Ammon's horn (tissue), 1 donor: ENCODE results near the gene PLAC8.
"Not testable (repeated sequence)": the region's sequence is repeated elsewhere in the genome, so short reads cannot be mapped to it uniquely, and the experiment has no call there.

ENCODE experiments used
- DNase-seq: peaks from one replicate; pipeline ENCODE4 v3.0.0-alpha.2; 2016; ENCODE audit warnings: low spot score

The PLAC8 gene

DNA sequence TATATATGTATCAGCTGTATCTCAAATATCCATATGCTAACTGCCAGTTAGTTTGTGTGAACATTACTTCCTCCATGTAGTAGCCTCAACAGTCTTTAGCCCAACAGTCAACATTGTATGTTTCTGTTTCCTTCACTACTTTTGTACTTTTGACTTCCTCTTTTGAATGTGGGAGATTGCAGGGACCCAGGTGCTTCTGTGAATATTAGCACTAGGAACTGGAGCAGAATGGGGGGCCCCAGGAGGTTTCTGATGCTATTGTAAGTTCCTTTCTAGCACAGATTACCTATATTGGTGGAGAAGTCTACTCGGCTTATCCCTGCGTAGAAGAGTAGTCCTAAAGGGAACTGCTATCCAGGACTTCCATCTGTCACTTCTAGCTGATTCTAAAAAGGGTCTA is 2.3 kb downstream of the PLAC8 start:
- peak; percentile 15 for DNase-seq

DNA sequence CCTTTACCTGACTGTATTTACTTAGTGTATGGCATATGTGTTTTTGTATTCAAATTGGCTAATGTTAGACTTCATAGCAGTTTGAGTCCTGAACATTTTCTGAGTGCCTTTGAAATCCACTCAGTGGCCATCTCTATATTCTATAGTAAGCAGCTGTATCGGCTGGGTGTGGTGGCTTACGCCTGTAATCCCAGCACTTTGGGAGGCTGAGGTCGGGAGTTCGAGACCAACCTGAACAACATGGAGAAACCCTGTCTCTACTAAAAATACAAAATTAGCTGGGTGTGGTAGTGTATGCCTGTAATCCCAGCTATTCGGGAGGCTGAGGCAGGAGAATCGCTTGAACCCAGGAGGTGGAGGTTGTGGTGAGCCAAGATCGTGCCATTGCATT is 2.8 kb downstream of the PLAC8 start:
- not testable (repeated sequence) for DNase-seq

DNA sequence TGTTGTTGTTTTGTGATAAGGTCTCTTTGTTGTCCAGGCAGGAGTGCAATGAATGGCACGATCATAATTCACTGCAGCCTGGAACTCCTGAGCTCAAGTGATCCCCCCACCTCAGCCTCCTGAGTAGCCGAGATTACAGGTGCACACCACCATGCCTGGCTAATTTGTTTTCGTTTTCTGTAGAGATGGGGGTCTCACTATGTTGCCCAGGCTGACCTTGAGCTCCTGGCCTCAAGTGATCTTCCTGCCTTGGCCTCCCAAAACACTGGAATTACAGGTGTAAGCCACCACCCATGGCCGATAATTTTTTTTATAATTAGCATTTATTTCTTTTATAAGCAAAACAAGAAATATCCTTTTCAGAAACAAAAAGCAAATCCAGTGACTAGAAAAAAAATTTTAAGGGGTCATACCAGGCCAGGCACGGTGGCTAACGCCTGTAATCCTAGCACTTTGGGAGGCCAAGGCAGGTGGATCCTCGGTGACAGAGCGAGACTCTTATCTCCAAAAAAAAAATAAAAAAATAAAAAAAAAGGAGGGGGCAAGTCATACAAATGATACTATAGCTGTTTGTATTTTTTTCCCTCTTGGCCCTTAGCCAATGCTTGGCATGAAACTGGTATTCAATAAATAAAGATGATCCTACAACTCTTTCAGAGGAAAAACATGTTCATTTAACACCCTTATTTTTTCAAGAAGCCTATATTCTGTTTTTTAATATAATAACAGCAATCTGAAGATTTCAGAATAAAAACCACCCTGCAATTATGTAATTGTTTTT is 3.4 kb downstream of the PLAC8 start:
- DNase-seq = no peak

DNA sequence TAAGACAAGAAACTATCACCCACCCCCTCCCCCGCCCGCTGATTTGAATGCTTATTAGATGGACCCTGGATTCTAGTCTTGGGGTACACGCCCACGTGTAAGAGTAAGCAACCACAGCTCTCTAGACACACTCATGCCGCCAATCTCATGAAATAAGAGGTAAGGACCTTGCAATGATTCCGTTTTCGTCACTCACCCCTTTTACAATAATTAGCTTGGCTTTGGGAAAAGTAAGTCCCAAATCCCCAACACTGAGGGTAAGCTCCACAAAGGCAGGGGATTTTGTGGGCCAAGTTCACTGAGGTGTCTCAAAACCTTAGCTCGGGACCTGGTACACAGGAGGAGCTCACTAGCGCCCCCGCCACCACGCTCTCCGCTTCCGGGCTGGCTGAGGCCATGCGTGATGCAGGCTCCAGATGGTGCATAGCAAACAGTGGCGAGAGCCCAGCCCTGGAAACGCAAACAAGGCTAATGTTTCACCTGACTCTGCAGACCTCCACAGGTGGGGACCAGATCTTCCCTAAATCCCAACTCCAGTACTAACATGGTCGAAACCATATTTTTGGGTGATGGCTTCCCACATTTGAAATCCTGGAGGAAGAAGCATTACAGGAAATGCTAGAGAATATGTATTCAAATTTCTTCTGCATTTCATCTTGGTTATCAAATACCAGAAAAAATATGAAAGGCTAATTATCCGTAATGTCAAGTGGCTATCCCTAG is 4.1 kb downstream of the PLAC8 start:
- DNase-seq = peak; percentile 85

DNA sequence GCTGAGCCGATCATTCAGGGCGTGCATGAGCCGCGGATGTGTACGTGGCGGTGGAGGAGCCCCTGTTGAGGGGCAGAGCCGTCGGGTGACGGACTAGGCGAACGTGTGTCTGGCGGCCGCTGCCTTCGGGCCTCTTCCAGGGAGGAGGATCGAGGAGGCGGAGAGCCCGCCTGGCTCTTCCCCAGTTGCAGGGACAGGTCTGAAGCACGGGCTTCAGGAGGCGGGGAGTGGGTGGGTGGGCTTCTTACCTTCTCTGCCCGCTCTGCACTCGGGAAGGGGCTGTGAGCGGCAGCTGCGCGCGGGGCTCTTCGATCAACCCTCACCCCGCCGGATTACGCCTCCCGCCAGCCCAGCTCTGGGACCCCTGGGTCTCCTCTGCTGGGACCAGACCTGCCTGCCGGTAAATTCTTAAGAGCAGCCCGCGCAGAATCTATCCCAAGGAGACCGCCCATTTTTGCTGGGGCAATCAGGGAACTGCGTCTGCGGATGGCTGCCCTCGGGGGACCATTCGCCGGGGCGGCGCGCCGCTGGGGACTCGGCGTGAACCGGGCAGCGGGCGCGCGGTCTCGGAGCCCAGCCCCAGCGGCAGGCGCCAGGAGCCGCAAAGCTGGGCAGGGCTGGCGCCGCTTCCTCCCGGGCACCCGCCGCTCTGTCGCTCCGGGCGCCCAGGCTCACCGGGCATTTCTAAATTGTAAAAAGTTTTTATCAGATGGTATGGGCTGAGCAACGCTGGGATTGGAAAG is 4.9 kb downstream of the PLAC8 start:
- no peak for DNase-seq

DNA sequence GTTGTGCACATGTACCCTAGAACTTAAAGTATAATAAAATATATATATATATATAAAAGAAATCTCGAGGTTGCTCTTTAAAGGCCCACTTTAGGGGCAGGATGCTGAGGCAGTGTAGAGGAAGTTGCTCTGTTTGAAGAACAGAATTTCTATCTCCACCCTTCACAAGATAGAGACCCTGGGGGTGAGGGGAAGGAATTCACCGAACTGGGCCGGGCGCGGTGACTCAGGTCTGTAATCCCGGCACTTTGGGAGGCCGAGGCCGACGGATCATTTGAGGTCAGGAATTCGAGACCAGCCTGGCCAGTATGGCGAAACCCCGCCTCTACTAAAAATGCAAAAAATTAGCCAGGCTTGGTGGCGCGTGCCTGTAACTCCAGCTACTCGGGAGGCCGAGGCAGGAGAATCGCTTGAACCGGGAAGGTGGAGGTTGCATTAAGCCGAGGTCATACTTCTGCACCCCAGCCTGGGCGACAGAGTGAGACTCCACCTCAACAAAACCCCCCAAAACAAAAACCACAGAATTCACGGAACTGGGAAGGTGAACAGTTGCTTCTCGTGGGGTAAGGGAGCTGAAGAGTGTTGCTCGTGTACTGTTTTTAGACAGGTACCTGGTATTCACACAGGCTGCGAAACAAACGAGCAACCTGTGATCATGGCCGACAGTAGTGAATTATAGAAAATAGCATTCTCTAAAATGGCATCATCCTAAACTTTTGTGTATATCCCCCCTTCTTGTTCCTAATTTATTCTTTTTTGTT is 6.2 kb downstream of the PLAC8 start:
- DNase-seq = no peak

DNA sequence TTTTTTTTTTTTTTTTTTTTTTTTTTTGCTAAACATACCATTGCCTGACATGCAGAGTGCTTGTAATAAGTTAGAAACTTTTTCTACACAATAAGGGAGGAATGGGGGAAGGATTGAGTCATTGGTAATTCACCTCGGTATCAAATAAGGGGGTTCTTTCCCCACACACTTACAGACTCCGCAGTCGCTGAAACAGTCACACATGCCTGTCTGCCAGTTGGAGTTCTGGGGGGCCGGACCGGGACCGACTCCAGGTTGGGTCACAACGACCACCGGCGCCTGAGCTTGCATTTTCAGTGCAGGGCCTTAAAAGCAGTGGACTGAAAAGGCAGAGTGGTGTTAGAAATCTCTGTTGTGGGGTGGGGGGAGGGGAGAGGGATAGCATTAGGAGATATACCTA is 6.9 kb downstream of the PLAC8 start:
- DNase-seq = no peak

DNA sequence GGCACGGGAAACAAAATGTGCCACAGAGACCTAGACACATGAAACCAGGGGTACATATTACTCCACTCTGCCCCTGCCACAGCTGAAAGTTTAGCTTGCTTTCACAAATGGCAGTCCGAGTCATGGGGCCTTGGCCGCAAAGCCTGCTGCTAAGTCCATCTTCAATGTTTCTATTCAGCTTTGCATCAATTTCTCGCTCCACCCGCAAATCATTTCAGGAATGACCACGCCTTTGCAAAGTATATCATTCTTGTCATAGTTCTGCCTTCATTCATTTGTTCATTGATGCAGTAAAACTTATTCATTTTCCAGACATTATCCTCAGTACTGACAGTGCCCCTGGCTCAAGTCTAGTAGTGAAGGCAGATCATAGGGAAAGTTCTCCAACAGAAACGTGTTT is 9.5 kb downstream of the PLAC8 start:
- DNase-seq = no peak

DNA sequence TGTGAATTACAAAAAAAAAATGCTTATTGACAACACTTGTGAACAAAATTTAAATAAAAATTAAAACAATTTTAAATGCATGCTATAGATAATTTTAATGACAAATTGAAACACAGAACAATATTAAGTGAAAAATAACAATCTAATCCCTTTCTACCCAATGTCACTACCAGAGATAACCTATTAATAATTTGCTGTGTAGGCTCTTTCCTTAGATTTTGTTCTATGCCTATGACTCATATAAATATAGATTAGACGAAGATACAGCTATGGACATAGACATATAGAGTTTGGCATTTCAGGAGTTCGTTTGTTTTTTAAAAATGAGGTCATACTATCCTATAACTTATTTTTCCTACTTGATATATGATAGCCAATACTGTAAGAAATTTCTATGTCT is 18.1 kb downstream of the PLAC8 start:
- no peak for DNase-seq

DNA sequence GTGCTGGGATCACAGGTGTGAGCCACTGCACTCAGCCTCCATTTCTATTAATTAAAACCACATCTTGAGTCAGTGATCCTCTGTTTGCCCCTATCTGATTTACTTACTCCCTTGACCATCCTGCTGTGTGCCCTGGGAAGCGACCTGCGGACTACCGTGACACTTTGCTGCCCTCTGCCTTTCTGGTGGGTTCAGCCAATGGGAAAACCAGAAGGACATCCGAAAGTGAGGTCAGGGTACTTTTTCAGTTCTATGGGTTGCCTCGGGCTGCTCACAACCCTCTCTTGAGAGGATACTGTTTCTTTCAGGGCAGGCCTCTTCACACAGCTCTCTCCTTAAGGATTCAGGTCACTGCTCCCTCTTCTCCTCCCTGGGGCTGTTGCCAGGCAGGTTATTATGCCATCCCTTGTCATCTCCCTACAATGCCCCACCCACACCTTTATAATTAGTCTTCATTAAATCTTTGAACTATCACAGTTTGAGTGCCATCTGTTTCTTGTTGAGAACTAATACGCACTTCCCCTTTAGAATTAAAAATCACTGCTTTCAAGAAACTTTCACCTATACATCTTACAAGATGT is 21.4 kb downstream of the PLAC8 start:
- no peak for DNase-seq

DNA sequence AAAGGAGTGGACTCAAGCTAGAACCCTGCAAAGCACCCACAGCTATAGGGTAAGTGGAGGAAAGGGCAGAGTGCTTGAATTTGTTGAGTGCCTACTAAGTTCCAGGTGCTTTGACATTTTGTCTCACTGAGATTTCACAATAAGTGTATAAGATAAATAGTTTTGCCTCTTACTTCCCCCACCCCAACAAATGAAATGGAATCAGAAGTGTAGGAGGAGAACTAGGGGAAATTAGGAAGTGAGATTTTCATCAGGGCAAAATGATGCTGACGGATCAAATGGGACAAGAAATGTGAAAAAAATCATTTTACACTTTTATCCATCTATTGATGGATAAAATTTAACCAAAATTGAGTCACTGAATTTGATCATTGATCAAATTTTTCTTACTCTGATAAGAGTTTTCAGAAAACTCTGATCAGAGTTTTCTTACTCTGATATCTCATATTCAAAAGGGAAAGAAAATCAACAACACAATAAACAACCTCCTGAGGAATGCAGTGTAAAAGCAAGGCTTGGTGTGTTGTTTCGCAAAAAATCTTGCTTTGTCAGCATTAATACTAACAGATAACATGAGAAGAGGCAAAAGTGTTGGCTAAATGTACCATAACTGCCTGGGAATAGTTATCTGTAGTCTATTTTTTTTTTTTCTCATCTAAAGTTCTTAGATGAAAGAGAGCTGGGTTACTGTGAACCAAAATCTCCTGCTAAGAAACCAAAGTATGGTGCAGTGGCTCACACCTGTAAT is 24.9 kb downstream of the PLAC8 start:
- DNase-seq = no peak

DNA sequence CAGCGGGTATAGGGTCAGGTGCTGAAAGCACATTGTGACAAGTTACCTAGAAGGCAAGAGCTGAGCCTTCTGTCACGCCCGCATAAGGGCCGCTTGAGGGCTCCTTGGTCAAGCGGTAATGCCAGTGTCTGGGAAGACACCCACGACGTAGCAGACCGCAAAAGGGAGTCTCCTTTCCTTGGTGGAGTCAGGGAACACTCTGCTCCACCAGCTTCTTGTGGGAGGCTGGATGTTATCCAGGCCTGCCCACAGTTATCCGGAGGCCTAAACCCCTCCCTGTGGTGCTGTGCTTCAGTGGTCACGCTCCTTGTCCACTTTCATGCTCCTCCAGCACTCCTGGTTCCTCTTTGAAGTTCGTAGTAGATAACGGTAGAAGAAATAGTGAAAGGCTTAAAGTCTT is 29.6 kb downstream of the PLAC8 start:
- DNase-seq = not testable (repeated sequence)

DNA sequence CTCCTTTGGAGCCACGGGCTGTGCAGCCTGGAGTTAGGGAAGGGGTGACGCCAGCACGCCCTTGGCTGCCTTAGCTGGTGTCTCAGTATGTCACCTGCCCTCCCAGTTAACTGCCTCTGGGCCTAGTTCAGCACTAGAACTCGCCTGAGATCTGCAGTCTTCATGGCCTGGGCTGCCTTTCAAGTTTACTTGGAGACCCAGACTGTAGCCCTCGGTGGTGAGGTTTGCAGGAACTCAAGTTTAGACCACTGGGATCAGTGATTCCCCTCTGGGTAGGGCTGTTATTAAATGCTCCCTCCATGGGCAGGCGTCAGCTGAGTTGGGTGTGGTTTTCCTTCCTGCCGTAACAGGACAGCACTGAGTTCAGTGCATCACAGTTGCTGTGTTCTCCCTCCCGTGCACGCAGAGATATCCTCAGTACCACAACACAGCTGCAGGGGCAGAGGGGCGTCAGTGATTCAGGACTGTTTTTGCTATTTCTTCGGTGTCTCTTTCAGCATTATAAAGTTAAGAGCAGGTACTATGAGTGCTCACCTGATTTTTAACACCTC is 30.5 kb downstream of the PLAC8 start:
- no peak for DNase-seq

DNA sequence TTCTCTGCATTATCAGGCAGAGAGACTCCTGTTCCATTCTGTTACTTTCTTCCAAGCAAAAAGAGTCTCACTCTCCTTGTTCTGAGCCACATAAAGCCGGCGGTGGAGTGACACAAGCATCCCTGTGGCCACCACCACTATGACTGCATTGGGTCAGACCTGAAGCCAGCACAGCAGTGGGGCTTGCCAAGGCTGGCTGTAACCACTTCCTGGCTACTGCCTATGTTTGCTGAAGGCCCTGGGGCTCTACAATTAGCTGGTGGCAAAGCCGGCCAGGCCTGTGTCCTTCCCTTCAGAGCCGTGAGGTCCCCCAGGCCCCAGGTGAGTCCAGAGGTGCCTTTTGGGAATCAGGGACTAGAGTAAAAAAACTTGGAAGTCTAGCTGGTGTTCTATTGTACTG is 31.8 kb downstream of the PLAC8 start:
- no peak for DNase-seq

DNA sequence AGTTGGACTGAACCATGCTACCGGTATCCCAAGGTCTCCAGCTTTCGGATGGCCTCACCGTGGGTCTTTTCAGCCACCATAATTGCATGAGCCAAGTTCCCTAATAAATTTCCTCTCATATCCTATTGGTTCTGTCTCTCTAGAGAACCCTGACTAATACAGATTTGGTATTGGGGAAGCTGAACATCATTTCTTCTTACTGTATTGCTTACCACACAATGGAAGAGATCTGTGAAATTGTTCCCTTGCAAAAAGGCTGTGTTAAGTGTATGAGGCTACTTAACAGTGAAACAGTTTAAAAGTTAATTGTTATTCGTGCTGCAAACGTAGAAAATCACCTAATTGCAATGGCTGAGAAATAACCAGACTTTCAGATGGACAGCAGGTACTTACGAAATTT is 34.0 kb downstream of the PLAC8 start:
- no peak for DNase-seq

DNA sequence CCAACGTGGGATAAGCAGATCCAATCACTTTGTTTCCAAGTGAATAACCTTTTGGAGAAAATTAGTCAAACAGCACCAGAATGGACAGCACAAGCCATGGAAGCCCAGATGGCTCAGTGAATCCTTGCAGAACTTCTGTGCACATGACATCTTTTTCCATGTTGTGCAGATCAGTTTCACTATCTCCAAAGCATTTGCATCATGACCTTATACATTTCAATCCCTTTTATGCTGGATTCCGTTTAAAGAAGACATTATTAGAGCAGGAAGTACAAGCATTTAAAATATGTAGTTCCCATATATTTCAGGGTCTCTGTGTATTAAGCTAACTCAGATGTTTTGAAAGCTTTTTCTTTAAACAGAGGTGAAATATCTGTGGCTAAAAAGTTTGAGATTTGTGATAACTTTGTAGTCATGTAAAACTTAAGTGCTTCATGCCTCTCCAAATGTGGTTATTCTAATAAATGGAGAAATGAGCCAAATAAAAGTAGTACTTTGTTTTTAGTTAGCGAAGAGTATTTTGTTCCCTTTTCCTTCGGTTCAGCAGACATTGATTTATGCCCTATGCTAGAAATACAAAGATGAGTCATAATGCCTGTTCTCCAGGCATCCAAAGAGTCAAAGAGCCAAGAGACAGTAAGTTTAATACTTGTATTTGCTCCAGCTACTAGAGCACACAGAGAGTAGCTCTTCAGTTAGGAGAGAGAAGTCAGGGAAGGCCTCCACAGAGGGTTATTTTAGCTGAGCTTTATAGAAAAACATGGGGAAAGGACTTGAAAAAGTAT is 39.0 kb downstream of the PLAC8 start:
- no peak for DNase-seq

DNA sequence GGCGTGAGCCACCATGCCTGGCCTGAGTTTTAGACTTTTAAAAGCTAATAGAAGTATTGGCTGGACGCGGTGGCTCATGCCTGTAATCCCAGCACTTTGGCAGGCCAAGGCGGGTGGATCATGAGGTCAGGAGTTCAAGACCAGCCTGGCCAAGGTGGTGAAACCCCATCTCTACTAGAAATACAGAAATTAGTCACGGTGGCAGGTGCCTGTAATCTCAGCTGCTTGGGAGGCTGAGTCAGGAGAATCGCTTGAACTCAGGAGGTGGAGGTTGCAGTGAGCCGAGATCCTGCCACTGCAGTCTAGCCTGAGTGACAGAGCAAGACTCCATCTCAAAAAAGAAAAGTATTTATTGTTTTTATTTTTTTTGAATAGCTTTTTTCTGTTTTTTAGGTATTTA is 39.7 kb downstream of the PLAC8 start:
- not testable (repeated sequence) for DNase-seq

DNA sequence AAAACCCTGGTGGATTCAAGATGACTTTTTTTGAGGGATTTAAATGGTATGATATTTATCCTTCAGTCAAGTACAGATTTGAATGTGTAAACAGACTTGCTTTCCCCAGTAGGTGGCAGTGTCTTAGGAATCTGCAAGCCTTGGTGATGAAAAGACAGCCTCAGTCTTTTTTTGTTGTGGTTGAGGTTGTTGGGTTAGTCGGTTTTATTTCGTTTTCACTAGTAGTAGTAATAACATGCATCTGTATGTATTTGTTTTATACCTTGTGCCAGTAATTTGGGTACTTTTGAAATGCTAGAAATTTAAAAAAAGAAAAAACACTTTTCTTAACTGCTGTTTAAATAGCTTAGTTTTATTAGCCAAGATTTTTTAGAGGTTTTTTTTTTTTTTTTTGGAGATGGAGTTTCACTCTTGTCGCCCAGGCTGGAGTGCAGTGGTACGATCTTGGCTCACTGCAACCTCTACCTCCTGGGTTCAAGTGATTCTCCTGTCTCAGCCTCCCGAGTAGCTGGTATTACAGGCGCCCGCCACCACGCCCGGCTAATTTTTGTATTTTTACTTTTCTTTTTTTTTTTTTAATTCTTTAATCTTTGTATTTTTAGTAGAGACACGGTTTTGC is 40.3 kb downstream of the PLAC8 start:
- peak; percentile 81 for DNase-seq

DNA sequence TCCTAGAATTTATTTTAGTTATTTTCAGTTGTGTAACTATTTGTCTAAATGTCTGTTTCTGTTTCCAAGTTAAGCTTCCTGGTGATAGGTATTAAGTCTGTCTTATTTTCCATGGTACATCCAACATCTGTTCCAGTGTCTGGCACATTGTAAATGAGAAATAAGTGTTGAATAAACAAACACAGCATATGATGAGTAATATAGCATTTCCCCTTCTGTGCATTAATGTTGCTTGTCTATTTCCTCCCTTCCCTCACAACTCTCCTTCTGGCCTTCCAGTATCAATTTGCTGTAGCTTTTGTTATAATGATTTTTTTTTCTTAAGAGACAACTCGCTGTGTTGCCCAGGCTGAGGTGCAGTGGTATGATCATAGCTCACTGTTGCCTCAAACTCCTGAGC is 43.4 kb downstream of the PLAC8 start:
- no peak for DNase-seq
